ENCODE data around the gene WASL. TPM values are rescaled to one million over a fixed set of nuclear protein-coding genes. Genes with fewer than 3 reads are reported as not detected.
"Not testable (repeated sequence)": the region's sequence is repeated elsewhere in the genome, so short reads cannot be mapped to it uniquely, and the experiment has no call there.

The WASL gene
- total RNA-seq, 4 donors from 2014 or later = 30.4 to 41.4 (median 34.2) TPM

GRCh38 chr7:123725586-123726171 is 23.1 kb downstream of the WASL start:
- H3K4me3 ChIP-seq (ENCODE audit: low read depth, poor library complexity, severe bottlenecking) = no peak overlapping the region
- no peak for DNase-seq (ENCODE audit: low spot score in 2 of 2)
- TF ChIP-seq POLR2A (IDR thresholded peaks at IDR 0.05) = no peak
- TF ChIP-seq CTCF (IDR thresholded peaks at IDR 0.05) = no peak
- intact Hi-C loops (cut with DNase I; ENCODE audit: low total_unique reads) = no loop called here
- WGBS, 2 donors = 50 to 54% methylated on average over 1 of the region's 1 CpG

- WGBS, 2 donors = 45 to 56% methylated on average over 3 of the region's 3 CpGs
- TF ChIP-seq POLR2A (IDR thresholded peaks at IDR 0.05) = no peak
- no peak for TF ChIP-seq CTCF (IDR thresholded peaks at IDR 0.05)
- intact Hi-C loops (cut with DNase I; ENCODE audit: low total_unique reads) = no loop called here
- H3K4me3 ChIP-seq (ENCODE audit: low read depth, poor library complexity, severe bottlenecking) = no peak overlapping the region
- DNase-seq (ENCODE audit: low spot score in 2 of 2) = no peak
Measured at GRCh38 chr7:123724817-123725253, 24.0 kb downstream of the WASL start.

- intact Hi-C loops (cut with DNase I; ENCODE audit: low total_unique reads) = no loop called here
- H3K4me3 ChIP-seq (ENCODE audit: low read depth, poor library complexity, severe bottlenecking) = no peak overlapping the region
- 92 to 95% methylated on average over 3 of the region's 3 CpGs for WGBS, 2 donors
- no peak for DNase-seq (ENCODE audit: low spot score in 2 of 2)
- no peak for TF ChIP-seq POLR2A (IDR thresholded peaks at IDR 0.05)
- TF ChIP-seq CTCF (IDR thresholded peaks at IDR 0.05) = no peak
Measured at GRCh38 chr7:123723913-123724312, 24.9 kb downstream of the WASL start.

GRCh38 chr7:123720527-123720926 is 28.3 kb downstream of the WASL start:
- intact Hi-C loops (cut with DNase I; ENCODE audit: low total_unique reads); H3K4me3 ChIP-seq (ENCODE audit: low read depth, poor library complexity, severe bottlenecking); DNase-seq (ENCODE audit: low spot score in 2 of 2): not testable (repeated sequence)
- 69 to 75% methylated on average over 3 of the region's 3 CpGs for WGBS, 2 donors

- WGBS, 2 donors = 78 to 94% methylated on average over 2 of the region's 2 CpGs
- no peak for DNase-seq (ENCODE audit: low spot score in 2 of 2)
- TF ChIP-seq CTCF (IDR thresholded peaks at IDR 0.05) (no peak), POLR2A (IDR thresholded peaks at IDR 0.05) (no peak)
- no peak overlapping the region for H3K4me3 ChIP-seq (ENCODE audit: low read depth, poor library complexity, severe bottlenecking)
- intact Hi-C loops (cut with DNase I; ENCODE audit: low total_unique reads) = no loop called here
Measured at GRCh38 chr7:123719197-123719721, 29.5 kb downstream of the WASL start.

- DNase-seq (ENCODE audit: low spot score in 2 of 2) = no peak
- TF ChIP-seq CTCF (IDR thresholded peaks at IDR 0.05) (no peak), POLR2A (IDR thresholded peaks at IDR 0.05) (no peak)
- intact Hi-C loops (cut with DNase I; ENCODE audit: low total_unique reads) = no loop called here
- no peak overlapping the region for H3K4me3 ChIP-seq (ENCODE audit: low read depth, poor library complexity, severe bottlenecking)
- WGBS, 2 donors = 69 to 75% methylated on average over 4 of the region's 4 CpGs
Measured at GRCh38 chr7:123718773-123719172, 30.0 kb downstream of the WASL start.
